HEK293 (cell line): ENCODE data around the gene MAFF.

Experiments used
- CTCF ChIA-PET: fragments of 350-600 bp; formaldehyde crosslinking; extraction: SDS; loops from one replicate; lab custom pipeline; 2021; ENCODE audit warnings: antibody characterized with exemption; lab: Yijun Ruan, JAX
- POLR2A ChIA-PET: fragments of 300-600 bp; formaldehyde crosslinking; extraction: SDS; loops from one replicate; lab custom pipeline; 2020; ENCODE audit warnings: antibody characterized with exemption, inconsistent platforms; lab: Yijun Ruan, JAX
- H3K27ac ChIP-seq: fragments of 200-500 bp; sonication (Bioruptor generic); 2 replicates; pipeline ENCODE4 v1.5.1; 2014; ENCODE audit warnings: low read depth, low read length, control low read depth, inconsistent platforms; ENCODE audit errors: extremely low read depth
- H3K36me3 ChIP-seq, 2 experiments: fragments of 200-500 bp in 1 of 2; sonication (Bioruptor generic) in 1 of 2; 1 replicate in 1 of 2; 2 replicates in 1 of 2; pipeline ENCODE4 v1.5.1; 2014 to 2017; ENCODE audit warnings: inconsistent platforms in 2 of 2, low read length in 2 of 2; ENCODE audit not compliant: control insufficient read depth in 2 of 2, insufficient read depth in 1 of 2
- H3K4me1 ChIP-seq: fragments of 200-500 bp; sonication (Bioruptor generic); 2 replicates; pipeline ENCODE4 v1.5.1; 2014; ENCODE audit warnings: mild to moderate bottlenecking, low read length, inconsistent platforms; ENCODE audit not compliant: control insufficient read depth, insufficient read depth
- H3K4me3 ChIP-seq: 2 replicates; pipeline ENCODE4 v1.5.1; 2011; ENCODE audit warnings: low read depth, mild to moderate bottlenecking, control low read depth, low read length, moderate library complexity
- H3K9me3 ChIP-seq: fragments of 200-500 bp; sonication (Bioruptor generic); 2 replicates; pipeline ENCODE4 v1.5.1; 2014; ENCODE audit warnings: low read depth, low read length, inconsistent platforms; ENCODE audit not compliant: control insufficient read depth, insufficient read depth
- BCL11A ChIP-seq: fragments of 450-650 bp; formaldehyde crosslinking; IDR thresholded peaks from 2 replicates; pipeline ENCODE4 v1.5.1; 2016; ENCODE audit warnings: low read depth, missing biosample characterization, missing genetic modification characterization
- EGR2 ChIP-seq: fragments of 450-650 bp; formaldehyde crosslinking; IDR thresholded peaks from 2 replicates; pipeline ENCODE4 v1.5.1; 2016; ENCODE audit warnings: low read depth, missing biosample characterization, missing genetic modification characterization
- KLF16 ChIP-seq: fragments of 450-650 bp; formaldehyde crosslinking; IDR thresholded peaks from 2 replicates; pipeline ENCODE4 v1.5.1; 2017; ENCODE audit warnings: missing biosample characterization, missing genetic modification characterization
- PRDM6 ChIP-seq: fragments of 450-650 bp; formaldehyde crosslinking; IDR thresholded peaks from 2 replicates; pipeline ENCODE4 v1.5.1; 2017; ENCODE audit warnings: missing biosample characterization, missing genetic modification characterization
- SCRT2 ChIP-seq: fragments of 450-650 bp; formaldehyde crosslinking; IDR thresholded peaks from 2 replicates; pipeline ENCODE4 v1.5.1; 2016; ENCODE audit warnings: missing biosample characterization, missing genetic modification characterization
- SP2 ChIP-seq: fragments of 450-650 bp; formaldehyde crosslinking; IDR thresholded peaks from 2 replicates; pipeline ENCODE4 v1.5.1; 2016; ENCODE audit warnings: missing biosample characterization, missing genetic modification characterization
- ZBTB48 ChIP-seq: fragments of 450-650 bp; formaldehyde crosslinking; IDR thresholded peaks from 2 replicates; pipeline ENCODE4 v1.5.1; 2016; ENCODE audit warnings: missing biosample characterization, missing genetic modification characterization
- ZBTB7A ChIP-seq: fragments of 450-650 bp; formaldehyde crosslinking; IDR thresholded peaks from 2 replicates; pipeline ENCODE4 v1.5.1; 2016; ENCODE audit warnings: low read depth, missing biosample characterization, missing genetic modification characterization
- ZFHX2 ChIP-seq: fragments of 450-650 bp; formaldehyde crosslinking; conservative IDR thresholded peaks from 2 replicates; pipeline ENCODE4 v1.5.1; 2016; ENCODE audit warnings: missing biosample characterization, missing genetic modification characterization
- ZFP37 ChIP-seq: fragments of 450-650 bp; formaldehyde crosslinking; IDR thresholded peaks from 2 replicates; pipeline ENCODE4 v1.5.1; 2016; ENCODE audit warnings: missing biosample characterization, missing genetic modification characterization
- ZNF10 ChIP-seq: fragments of 450-650 bp; formaldehyde crosslinking; IDR thresholded peaks from 2 replicates; pipeline ENCODE4 v1.5.1; 2017; ENCODE audit warnings: missing biosample characterization, missing genetic modification characterization
- ZNF335 ChIP-seq: fragments of 450-650 bp; formaldehyde crosslinking; conservative IDR thresholded peaks from 2 replicates; pipeline ENCODE4 v1.5.1; 2016; ENCODE audit warnings: missing biosample characterization, missing genetic modification characterization
- ZNF600 ChIP-seq: fragments of 450-650 bp; formaldehyde crosslinking; IDR thresholded peaks from 2 replicates; pipeline ENCODE4 v1.5.1; 2016; ENCODE audit warnings: missing biosample characterization, missing genetic modification characterization
- ZNF629 ChIP-seq: fragments of 450-650 bp; formaldehyde crosslinking; IDR thresholded peaks from 2 replicates; pipeline ENCODE4 v1.5.1; 2017; ENCODE audit warnings: missing biosample characterization, missing genetic modification characterization
- ZNF777 ChIP-seq: fragments of 450-650 bp; formaldehyde crosslinking; IDR thresholded peaks from 2 replicates; pipeline ENCODE4 v1.5.1; 2017; ENCODE audit warnings: missing biosample characterization, missing genetic modification characterization, borderline replicate concordance
- ZNF843 ChIP-seq: fragments of 450-650 bp; formaldehyde crosslinking; IDR thresholded peaks from 2 replicates; pipeline ENCODE4 v1.5.1; 2016; ENCODE audit warnings: missing biosample characterization, missing genetic modification characterization
- ZSCAN5A ChIP-seq: fragments of 450-650 bp; formaldehyde crosslinking; IDR thresholded peaks from 2 replicates; pipeline ENCODE4 v1.5.1; 2016; ENCODE audit warnings: missing biosample characterization, missing genetic modification characterization
- TF ChIP-seq, protein P1 (sequence below): fragments of 450-650 bp; formaldehyde crosslinking; IDR thresholded peaks from 2 replicates; pipeline ENCODE4 v1.5.1; 2017; ENCODE audit warnings: missing biosample characterization, missing genetic modification characterization
- TF ChIP-seq, protein P2 (sequence below): fragments of 450-650 bp; formaldehyde crosslinking; conservative IDR thresholded peaks from 2 replicates; pipeline ENCODE4 v1.5.1; 2016; ENCODE audit warnings: low read depth, missing biosample characterization, missing genetic modification characterization

Gene MAFF

DNA sequence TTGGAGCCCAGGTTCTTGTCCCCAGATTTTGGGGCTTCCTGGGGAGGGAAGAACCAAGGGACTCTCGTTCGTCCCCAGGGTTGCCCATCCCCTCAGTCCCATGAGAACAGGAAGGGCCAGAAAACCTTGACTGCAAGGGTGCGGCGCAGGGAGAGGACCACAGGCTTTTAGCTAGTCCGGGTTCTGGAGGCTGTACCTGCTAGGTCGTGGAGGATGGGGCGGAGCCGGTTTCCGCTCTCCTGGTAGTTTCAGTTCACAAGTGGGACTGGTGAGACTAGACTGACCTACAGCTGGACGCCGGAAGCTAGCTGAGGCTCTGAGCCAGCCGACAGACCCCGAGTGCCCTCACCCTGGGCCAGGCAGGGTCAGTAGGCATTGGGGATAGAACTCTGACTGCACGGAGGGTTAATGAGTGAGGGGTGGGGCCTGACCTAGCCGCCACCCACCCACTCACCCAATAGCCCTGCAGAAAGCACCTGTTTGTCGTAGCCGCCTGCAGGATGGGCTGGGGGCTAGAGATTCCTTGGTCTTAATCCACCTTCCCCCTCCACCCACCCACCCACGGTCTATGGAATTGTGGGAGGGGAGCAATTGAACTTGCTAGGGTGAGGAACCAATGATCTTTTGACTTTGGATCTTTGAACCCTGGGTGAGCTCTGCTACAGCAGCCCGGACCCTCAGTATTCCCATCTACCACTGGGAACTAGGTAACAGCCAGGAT lies 1.5 kb downstream of the MAFF start:
- no peak for TF ChIP-seq ZNF10 (tag by site-specific recombination)
- no peak for TF ChIP-seq PRDM6
- 0 out of 2 replicates have a peak, but pooled peaks have one; percentile 19 for TF ChIP-seq SCRT2
- TF ChIP-seq EGR2 = peak; percentile 68; the same call in 1 of the 2 replicates
- peak; percentile 51 for TF ChIP-seq SP2 (tag by site-specific recombination)
- TF ChIP-seq ZNF335 (tag by site-specific recombination) = 0 out of 2 replicates have a peak, but pooled peaks have one; percentile 8
- no peak for TF ChIP-seq ZNF629
- peak; percentile 66 for TF ChIP-seq ZBTB48
- TF ChIP-seq ZFHX2 (tag by site-specific recombination) = peak; percentile 72
- no peak for TF ChIP-seq KLF16 (tag by site-specific recombination)
- POLR2A ChIA-PET = interaction anchor here (1.0 to 2.1 kb wide), 3 partner anchors 21 to 195 kb away, joined by 3 to 7 read pairs (median 3); partner anchors contain the start of gene PLA2G6
- H3K27ac ChIP-seq = no peak overlapping the region

GRCh38 chr22:38203855-38204514 lies 2.2 kb downstream of the MAFF start:
- Histone ChIP-seq H3K36me3 (no peaks in the 10 kb centered on the region), H3K9me3 (no peaks in the 10 kb centered on the region), H3K4me3 (no peak overlapping the region), H3K4me1 (no peaks in the 10 kb centered on the region), H3K27ac (no peak overlapping the region)
- TF ChIP-seq ZNF843 (tag by site-specific recombination) (no peak), ZNF600 (tag by site-specific recombination) (0 out of 2 replicates have a peak, but pooled peaks have one; percentile 15)
- CTCF ChIA-PET = interaction anchor here (0.6 to 1.4 kb wide), 3 partner anchors 53 to 152 kb away, joined by 4 to 5 read pairs (median 5); no protein-coding TSS in a partner anchor
- POLR2A ChIA-PET = interaction anchor here (1.0 kb wide), 1 partner anchor 189 kb away, joined by 3 read pairs; no protein-coding TSS in a partner anchor

More for the DNA sequence above, 1.5 kb downstream of the MAFF start:
- Histone ChIP-seq H3K36me3 (no peaks in the 10 kb centered on the region), H3K9me3 (no peaks in the 10 kb centered on the region), H3K4me3 (peak overlapping the region; percentile 64), H3K4me1 (no peaks in the 10 kb centered on the region)
- CTCF ChIA-PET = interaction anchor here (0.6 to 1.4 kb wide), 2 partner anchors 54 to 89 kb away, joined by 5 read pairs; no protein-coding TSS in a partner anchor

DNA sequence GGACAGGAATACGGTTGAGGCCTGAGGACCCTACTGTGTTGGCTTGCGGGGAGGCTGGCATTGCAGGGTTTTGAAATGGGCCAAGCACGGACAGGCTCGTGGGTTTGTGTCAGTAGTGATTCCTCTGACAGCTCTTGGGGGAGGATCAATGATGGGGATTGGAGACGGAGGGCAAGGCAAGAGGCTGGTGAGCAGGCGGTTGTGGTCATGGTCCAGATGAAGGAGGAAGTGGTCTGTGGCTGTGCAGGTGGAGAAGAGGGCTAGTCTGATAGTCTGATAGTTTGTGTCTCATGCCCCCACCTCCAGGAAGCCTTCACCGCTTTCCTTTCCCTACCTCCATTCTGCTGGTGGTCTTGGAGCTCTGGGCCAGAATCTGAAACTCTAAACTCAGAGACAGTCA lies 3.0 kb downstream of the MAFF start:
- ChIA-PET CTCF (interaction anchor here (1.0 to 1.4 kb wide), 2 partner anchors 90 to 153 kb away, joined by 4 to 5 read pairs; no protein-coding TSS in a partner anchor), POLR2A (no interaction called here)
- Histone ChIP-seq H3K4me3 (no peak overlapping the region), H3K27ac (no peak overlapping the region), H3K9me3 (no peaks in the 10 kb centered on the region), H3K36me3 (no peaks in the 10 kb centered on the region), H3K4me1 (no peaks in the 10 kb centered on the region)
- TF ChIP-seq, protein P1, sequence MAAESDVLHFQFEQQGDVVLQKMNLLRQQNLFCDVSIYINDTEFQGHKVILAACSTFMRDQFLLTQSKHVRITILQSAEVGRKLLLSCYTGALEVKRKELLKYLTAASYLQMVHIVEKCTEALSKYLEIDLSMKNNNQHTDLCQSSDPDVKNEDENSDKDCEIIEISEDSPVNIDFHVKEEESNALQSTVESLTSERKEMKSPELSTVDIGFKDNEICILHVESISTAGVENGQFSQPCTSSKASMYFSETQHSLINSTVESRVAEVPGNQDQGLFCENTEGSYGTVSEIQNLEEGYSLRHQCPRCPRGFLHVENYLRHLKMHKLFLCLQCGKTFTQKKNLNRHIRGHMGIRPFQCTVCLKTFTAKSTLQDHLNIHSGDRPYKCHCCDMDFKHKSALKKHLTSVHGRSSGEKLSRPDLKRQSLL (tag by site-specific recombination) = no peak
- TF ChIP-seq BCL11A (tag by site-specific recombination) (no peak), ZFP37 (no peak), ZBTB7A (tag by site-specific recombination) (no peak), ZBTB48 (no peak), ZSCAN5A (tag by site-specific recombination) (no peak), ZNF777 (tag by site-specific recombination) (no peak)
- TF ChIP-seq, protein P2, sequence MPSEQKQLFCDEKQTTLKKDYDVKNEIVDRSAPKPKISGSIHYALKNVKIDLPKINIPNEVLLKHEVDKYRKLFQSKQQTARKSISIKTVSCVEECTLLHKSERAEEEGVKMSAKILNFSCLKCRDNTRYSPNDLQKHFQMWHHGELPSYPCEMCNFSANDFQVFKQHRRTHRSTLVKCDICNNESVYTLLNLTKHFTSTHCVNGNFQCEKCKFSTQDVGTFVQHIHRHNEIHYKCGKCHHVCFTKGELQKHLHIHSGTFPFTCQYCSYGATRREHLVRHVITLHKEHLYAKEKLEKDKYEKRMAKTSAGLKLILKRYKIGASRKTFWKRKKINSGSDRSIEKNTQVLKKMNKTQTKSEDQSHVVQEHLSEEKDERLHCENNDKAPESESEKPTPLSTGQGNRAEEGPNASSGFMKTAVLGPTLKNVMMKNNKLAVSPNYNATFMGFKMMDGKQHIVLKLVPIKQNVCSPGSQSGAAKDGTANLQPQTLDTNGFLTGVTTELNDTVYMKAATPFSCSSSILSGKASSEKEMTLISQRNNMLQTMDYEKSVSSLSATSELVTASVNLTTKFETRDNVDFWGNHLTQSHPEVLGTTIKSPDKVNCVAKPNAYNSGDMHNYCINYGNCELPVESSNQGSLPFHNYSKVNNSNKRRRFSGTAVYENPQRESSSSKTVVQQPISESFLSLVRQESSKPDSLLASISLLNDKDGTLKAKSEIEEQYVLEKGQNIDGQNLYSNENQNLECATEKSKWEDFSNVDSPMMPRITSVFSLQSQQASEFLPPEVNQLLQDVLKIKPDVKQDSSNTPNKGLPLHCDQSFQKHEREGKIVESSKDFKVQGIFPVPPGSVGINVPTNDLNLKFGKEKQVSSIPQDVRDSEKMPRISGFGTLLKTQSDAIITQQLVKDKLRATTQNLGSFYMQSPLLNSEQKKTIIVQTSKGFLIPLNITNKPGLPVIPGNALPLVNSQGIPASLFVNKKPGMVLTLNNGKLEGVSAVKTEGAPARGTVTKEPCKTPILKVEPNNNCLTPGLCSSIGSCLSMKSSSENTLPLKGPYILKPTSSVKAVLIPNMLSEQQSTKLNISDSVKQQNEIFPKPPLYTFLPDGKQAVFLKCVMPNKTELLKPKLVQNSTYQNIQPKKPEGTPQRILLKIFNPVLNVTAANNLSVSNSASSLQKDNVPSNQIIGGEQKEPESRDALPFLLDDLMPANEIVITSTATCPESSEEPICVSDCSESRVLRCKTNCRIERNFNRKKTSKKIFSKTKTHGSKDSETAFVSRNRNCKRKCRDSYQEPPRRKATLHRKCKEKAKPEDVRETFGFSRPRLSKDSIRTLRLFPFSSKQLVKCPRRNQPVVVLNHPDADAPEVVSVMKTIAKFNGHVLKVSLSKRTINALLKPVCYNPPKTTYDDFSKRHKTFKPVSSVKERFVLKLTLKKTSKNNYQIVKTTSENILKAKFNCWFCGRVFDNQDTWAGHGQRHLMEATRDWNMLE = no peak
